Measurements from ENCODE around the gene VIT.

DNA sequence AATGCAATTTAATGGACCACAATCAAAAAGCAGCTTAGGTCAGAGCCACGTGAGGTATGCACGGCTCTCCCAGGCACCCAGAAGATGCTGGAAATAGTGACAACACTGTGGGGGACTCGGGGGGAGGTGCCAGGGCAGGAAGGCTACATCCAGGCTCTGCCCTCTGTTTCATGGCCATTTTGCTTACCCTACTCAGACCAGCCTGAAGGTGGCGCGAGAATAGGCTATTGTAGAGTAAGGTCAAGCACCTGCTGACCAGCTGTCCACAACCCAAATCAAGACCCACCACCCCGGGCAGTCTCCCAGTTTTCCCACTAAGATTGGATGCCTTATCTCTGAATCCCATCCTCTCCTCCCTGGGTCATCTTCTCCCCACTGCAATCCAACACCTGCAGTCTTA, 115.7 kb downstream of the VIT start:
- TF ChIP-seq, protein P1, sequence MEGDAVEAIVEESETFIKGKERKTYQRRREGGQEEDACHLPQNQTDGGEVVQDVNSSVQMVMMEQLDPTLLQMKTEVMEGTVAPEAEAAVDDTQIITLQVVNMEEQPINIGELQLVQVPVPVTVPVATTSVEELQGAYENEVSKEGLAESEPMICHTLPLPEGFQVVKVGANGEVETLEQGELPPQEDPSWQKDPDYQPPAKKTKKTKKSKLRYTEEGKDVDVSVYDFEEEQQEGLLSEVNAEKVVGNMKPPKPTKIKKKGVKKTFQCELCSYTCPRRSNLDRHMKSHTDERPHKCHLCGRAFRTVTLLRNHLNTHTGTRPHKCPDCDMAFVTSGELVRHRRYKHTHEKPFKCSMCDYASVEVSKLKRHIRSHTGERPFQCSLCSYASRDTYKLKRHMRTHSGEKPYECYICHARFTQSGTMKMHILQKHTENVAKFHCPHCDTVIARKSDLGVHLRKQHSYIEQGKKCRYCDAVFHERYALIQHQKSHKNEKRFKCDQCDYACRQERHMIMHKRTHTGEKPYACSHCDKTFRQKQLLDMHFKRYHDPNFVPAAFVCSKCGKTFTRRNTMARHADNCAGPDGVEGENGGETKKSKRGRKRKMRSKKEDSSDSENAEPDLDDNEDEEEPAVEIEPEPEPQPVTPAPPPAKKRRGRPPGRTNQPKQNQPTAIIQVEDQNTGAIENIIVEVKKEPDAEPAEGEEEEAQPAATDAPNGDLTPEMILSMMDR (IDR thresholded peaks at IDR 0.05; ENCODE audit: insufficient read depth, low read length), result no peak
- TF ChIP-seq, protein P2, sequence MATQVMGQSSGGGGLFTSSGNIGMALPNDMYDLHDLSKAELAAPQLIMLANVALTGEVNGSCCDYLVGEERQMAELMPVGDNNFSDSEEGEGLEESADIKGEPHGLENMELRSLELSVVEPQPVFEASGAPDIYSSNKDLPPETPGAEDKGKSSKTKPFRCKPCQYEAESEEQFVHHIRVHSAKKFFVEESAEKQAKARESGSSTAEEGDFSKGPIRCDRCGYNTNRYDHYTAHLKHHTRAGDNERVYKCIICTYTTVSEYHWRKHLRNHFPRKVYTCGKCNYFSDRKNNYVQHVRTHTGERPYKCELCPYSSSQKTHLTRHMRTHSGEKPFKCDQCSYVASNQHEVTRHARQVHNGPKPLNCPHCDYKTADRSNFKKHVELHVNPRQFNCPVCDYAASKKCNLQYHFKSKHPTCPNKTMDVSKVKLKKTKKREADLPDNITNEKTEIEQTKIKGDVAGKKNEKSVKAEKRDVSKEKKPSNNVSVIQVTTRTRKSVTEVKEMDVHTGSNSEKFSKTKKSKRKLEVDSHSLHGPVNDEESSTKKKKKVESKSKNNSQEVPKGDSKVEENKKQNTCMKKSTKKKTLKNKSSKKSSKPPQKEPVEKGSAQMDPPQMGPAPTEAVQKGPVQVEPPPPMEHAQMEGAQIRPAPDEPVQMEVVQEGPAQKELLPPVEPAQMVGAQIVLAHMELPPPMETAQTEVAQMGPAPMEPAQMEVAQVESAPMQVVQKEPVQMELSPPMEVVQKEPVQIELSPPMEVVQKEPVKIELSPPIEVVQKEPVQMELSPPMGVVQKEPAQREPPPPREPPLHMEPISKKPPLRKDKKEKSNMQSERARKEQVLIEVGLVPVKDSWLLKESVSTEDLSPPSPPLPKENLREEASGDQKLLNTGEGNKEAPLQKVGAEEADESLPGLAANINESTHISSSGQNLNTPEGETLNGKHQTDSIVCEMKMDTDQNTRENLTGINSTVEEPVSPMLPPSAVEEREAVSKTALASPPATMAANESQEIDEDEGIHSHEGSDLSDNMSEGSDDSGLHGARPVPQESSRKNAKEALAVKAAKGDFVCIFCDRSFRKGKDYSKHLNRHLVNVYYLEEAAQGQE (IDR thresholded peaks at IDR 0.05; ENCODE audit: insufficient replicate concordance, low read depth), result no peak
- TF ChIP-seq POLR2AphosphoS5 (IDR thresholded peaks at IDR 0.05; ENCODE audit: low read depth) (no peak), GABPA (IDR thresholded peaks at IDR 0.05; ENCODE audit: low read depth) (no peak)

Measured in HL-60 (cell line).